GM18505 (cell line): ENCODE results near the gene FBL.
"Not testable (repeated sequence)": the region's sequence is repeated elsewhere in the genome, so short reads cannot be mapped to it uniquely, and the experiment has no call there.

ENCODE experiments used
- ATAC-seq: cut with Tn5 transposase; IDR thresholded peaks from one replicate; pipeline ENCODE4 v1.9.1; 2021; ENCODE audit not compliant: unreplicated experiment
- POLR2A ChIP-seq: IDR thresholded peaks from 4 replicates; pipeline ENCODE4 v1.6.1; 2011; ENCODE audit warnings: borderline replicate concordance; ENCODE audit not compliant: insufficient read depth, insufficient read length; ENCODE audit errors: extremely low read depth

FBL gene

GRCh38 chr19:39813264-39813993 lies 32.8 kb downstream of the FBL start:
- no peak for TF ChIP-seq POLR2A
- no peak for ATAC-seq

- no peak for ATAC-seq
- no peak for TF ChIP-seq POLR2A
These were observed 35.1 kb downstream of the FBL start for GRCh38 chr19:39811064-39811463.

GRCh38 chr19:39810424-39810823 lies 35.8 kb downstream of the FBL start:
- ATAC-seq = no peak
- TF ChIP-seq POLR2A = no peak

DNA sequence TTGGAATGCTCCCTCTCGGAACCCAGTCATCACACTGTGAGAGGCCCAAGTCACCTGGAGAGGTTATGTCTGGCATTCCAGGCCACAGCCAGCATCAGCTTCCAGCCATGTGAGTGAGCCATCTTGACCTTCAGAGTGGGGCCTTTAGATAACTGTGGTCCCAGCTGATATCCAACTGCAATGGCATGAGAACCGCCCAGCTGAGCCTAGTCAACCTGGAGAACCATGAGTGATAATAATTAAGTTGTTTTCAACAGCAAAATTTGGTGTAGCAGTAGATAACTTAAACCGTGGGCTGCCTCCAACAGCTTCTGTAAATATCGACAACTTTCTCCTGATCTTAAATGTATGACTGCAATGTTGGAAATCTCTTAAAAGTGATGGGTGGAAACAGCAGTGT lies 36.8 kb downstream of the FBL start:
- ATAC-seq = no peak
- no peak for TF ChIP-seq POLR2A

DNA sequence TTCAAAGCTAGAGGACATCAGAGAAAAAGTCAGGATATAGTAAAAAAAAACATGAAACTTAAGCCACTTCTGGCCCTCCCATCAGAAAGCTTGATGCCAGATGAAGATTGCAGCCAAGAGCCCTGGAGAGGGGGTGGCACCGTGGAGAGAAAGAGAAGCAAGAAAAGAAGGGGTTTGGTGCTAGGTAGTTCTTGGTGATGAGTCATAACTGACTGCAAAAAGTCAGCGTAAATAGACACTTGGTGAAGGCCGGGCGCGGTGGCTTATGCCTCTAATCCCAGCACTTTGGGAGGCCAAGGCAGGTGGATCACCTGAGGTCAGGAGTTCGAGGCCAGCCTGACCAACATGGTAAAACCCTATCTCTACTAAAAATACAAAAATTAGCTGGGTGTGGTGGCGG lies 37.5 kb downstream of the FBL start:
- not testable (repeated sequence) for ATAC-seq

DNA sequence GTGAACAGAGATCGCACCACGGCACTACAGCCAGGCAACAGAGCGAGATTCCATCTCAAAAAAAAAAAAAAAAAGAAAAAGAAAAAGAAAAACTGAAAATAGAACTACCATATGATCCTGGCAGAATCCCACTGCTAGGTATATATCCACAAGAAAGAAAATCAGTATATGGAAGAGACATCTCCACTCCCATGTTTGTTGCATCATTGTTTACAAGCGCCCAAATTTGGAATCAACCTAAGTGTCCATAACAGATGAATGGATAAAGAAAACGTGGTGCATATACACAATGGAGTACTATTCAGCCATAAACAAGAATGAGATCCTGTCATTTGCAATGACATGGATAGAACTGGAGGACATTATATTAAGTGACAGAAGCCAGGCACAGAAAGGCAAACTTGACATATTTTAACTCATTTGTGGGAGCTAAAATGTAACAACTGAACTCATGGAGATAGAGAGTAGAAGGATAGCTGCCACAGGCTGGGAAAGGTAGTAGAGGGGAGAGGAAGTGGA lies 38.3 kb downstream of the FBL start:
- no peak for TF ChIP-seq POLR2A

GRCh38 chr19:39805104-39805503 lies 41.1 kb downstream of the FBL start:
- no peak for ATAC-seq
- TF ChIP-seq POLR2A = no peak

More for the DNA sequence above, 38.3 kb downstream of the FBL start:
- ATAC-seq = no peak

DNA sequence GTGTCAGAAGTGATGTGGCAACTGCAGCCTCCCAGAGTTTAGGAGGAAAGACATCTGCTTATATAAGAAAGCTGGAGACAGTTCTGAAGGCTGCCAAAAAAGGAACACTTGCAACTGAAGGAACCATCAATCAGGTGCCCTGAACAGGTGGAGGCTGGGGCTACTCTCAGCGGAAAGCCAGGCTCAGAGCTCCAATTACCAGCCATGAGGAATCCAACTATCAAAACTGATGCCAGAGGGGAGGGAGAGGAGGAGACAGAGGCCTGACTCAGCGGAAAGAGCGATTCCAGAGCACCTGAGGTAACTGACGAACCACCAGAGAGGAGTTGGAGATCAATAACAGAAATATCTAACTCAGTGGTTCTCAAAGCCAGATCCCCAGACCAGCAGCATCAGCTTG lies 43.2 kb downstream of the FBL start:
- no peak for ATAC-seq
- no peak for TF ChIP-seq POLR2A

- ATAC-seq = no peak
- no peak for TF ChIP-seq POLR2A
These were observed 49.1 kb downstream of the FBL start for GRCh38 chr19:39797083-39797482.

DNA sequence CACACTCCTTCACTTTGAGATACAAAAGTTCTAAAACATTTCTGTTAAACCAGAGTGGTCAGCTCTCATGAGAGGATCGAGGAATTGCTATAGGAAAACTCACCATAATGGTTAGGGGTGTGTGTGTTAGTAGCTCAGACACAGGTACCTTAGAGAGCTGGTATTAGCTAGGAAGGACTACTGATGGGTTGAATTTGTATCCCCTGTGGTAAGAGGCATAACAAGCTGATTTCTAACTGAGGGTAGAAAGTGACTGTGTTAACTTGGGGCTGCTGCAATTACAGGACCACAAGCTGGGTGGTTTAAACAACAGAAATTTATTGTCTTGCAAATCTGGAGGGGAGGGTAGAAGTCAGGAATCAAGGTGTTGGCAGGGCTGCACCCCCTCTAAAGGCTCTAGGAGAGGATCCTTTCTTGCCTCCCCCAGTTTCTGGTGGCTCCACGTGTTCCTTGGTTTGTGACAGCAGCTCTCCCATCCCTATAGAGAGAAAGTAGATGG lies 50.1 kb downstream of the FBL start:
- no peak for TF ChIP-seq POLR2A

GRCh38 chr19:39795001-39795400 lies 51.2 kb downstream of the FBL start:
- ATAC-seq = no peak
- TF ChIP-seq POLR2A = no peak

More for the DNA sequence above, 50.1 kb downstream of the FBL start:
- ATAC-seq = no peak

- no peak for ATAC-seq
These were observed 53.1 kb downstream of the FBL start for GRCh38 chr19:39792999-39793546.

GRCh38 chr19:39788244-39788643 lies 57.9 kb downstream of the FBL start:
- TF ChIP-seq POLR2A = no peak
- ATAC-seq = no peak

More at GRCh38 chr19:39792999-39793546, 53.1 kb downstream of the FBL start:
- TF ChIP-seq POLR2A = no peak
